ENCODE results near the gene PLEKHA6. TPM values are rescaled to one million over a fixed set of nuclear protein-coding genes. Genes with fewer than 3 reads are reported as not detected.

PLEKHA6 gene
- total and polyA plus RNA-seq, 10 donors = 0.47 to 6.5 (median 2.7) TPM

- no peaks in the 10 kb centered on the region for H3K9me3 ChIP-seq
- H3K27ac ChIP-seq = no peak overlapping the region
- no peak overlapping the region for H3K4me3 ChIP-seq
- 82 to 89% (median 86%) methylated on average over 12 to 13 of the region's 13 CpGs for WGBS, 5 donors
- no peak for TF ChIP-seq POLR2AphosphoS5 (IDR thresholded peaks at IDR 0.05)
- TF ChIP-seq CTCF (IDR thresholded peaks at IDR 0.05 in 8 of 11, conservative IDR thresholded peaks at IDR 0.05 in 3 of 11) = no peak
- no peak for TF ChIP-seq POLR2A (IDR thresholded peaks at IDR 0.05)
- intact Hi-C loops (cut with DNase I; ENCODE audit: low total_unique reads) = no loop called here
- H3K36me3 ChIP-seq = no peaks in the 10 kb centered on the region
- peaks cover 0 to 18% (median 12%) of the 10 kb centered on the region in 6 donors for H3K4me1 ChIP-seq
- DNase-seq = no peak
- no peaks in the 10 kb centered on the region for H3K27me3 ChIP-seq (replicated peaks in 1 of 7)
Measured at GRCh38 chr1:204262506-204263253, 97.0 kb downstream of the PLEKHA6 start.

DNA sequence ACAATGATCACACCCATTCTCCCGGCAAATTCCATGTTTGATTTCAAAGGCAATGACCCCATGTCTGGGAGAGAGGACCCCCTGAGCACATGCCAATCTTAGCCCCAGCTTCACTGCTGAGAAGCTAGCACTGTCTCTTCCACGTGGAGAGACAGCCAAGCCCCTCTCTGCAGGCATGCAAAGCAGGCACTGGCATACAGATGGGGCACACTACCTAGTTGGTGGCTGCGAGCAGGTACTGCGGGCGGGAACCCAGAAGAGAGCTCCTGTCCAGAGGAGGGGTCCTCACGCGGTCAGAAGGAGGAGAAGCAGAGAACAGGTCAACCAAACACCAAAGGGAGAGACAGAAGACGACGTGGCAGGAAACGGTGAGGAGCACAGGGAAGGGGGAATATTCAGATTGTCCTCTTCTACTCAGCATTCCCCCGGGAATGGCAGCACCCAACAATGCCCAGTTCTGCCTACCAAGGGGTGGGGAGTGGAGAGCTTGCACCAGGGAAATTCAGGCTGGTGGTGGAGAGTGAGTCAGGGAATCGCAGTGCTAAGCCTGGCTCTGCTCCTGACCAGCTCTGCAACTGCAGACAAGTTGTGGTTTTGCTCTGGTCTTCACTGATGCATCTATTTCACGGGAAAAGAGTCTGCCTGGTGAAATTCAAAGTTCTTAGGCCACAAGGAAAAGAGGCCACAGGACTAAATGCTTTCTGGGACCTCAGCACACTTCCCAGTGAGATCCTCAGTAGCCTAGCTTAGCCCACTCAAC, 97.8 kb downstream of the PLEKHA6 start:
- Histone ChIP-seq H3K9me3 (no peaks in the 10 kb centered on the region), H3K4me1 (peaks cover 0 to 18% (median 12%) of the 10 kb centered on the region in 6 donors), H3K4me3 (no peak overlapping the region), H3K27me3 (replicated peaks in 1 of 7) (no peaks in the 10 kb centered on the region), H3K27ac (no peak overlapping the region), H3K36me3 (no peaks in the 10 kb centered on the region)
- WGBS, 5 donors = 77 to 90% (median 80%) methylated on average over 13 of the region's 13 CpGs
- no peak for DNase-seq
- no peak for TF ChIP-seq POLR2AphosphoS5 (IDR thresholded peaks at IDR 0.05)
- no peak for TF ChIP-seq CTCF (IDR thresholded peaks at IDR 0.05 in 8 of 11, conservative IDR thresholded peaks at IDR 0.05 in 3 of 11)
- no peak for TF ChIP-seq POLR2A (IDR thresholded peaks at IDR 0.05)
- intact Hi-C loops (cut with DNase I; ENCODE audit: low total_unique reads) = no loop called here

DNA sequence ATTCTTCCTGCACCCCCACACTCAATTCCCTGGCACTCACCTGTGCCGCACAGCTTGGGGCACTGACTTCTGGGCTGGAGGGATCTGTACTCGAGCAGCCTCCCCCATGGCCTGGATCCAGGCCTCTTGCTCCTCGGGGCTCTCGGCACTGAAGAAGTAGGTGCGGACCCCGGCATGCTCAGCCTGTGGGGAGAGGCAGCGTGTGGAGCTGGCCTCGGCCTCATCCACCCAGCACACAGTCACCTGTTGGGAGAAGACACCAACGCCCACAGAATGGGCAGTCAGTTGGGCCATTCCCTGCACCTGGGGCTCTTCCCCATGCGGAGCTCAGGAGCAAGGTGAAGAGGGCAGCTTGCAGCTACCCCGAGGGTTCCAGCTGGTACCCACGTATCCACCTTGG, 98.5 kb downstream of the PLEKHA6 start:
- no peaks in the 10 kb centered on the region for H3K9me3 ChIP-seq
- DNase-seq = no peak
- intact Hi-C loops (cut with DNase I; ENCODE audit: low total_unique reads) = no loop called here
- H3K27me3 ChIP-seq (replicated peaks in 1 of 7) = no peaks in the 10 kb centered on the region
- 81 to 98% (median 92%) methylated on average over 9 to 12 of the region's 12 CpGs for WGBS, 5 donors
- no peak overlapping the region for H3K4me3 ChIP-seq
- H3K27ac ChIP-seq = no peak overlapping the region
- H3K4me1 ChIP-seq = peaks cover 0 to 18% (median 12%) of the 10 kb centered on the region in 6 donors
- TF ChIP-seq CTCF (IDR thresholded peaks at IDR 0.05 in 8 of 11, conservative IDR thresholded peaks at IDR 0.05 in 3 of 11) (no peak), POLR2AphosphoS5 (IDR thresholded peaks at IDR 0.05) (no peak), POLR2A (IDR thresholded peaks at IDR 0.05) (no peak)
- no peaks in the 10 kb centered on the region for H3K36me3 ChIP-seq

DNA sequence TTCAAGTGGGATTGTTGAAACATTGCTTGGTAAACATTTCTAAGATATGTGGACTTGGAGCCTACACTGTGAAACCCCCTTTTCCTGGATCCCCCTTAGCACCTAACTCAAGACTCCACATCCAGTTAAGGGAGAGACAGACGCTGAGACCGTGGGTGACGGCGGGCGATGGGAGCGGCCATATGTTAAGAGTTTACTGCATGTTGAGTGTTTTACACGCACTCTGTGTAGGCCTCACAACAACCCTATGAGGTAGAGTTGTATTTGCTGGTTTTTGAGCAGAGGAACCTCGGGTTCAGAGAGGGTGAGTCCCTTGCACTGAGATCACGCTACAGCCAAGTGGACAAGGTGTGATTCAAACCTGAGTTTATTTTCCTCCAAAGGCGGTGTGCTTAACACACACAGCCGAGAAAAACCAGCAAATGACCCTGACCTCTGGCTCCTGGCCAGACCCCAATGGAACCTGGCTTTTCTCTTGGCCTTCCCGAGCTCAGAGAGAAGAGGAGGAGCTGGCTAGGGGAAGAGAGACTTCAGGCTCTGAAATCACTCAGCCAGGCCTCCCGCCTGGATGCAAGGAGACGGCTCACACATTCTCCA, 99.0 kb downstream of the PLEKHA6 start:
- H3K4me1 ChIP-seq = peaks cover 0 to 16% (median 11%) of the 10 kb centered on the region in 6 donors
- H3K4me3 ChIP-seq = no peak overlapping the region
- H3K36me3 ChIP-seq = no peaks in the 10 kb centered on the region
- no peak for TF ChIP-seq POLR2AphosphoS5 (IDR thresholded peaks at IDR 0.05)
- TF ChIP-seq CTCF (IDR thresholded peaks at IDR 0.05 in 8 of 11, conservative IDR thresholded peaks at IDR 0.05 in 3 of 11) = no peak
- no peak for TF ChIP-seq POLR2A (IDR thresholded peaks at IDR 0.05)
- WGBS, 5 donors = 82 to 94% (median 91%) methylated on average over 12 to 14 of the region's 14 CpGs
- intact Hi-C loops (cut with DNase I; ENCODE audit: low total_unique reads) = no loop called here
- DNase-seq = no peak
- no peaks in the 10 kb centered on the region for H3K27me3 ChIP-seq (replicated peaks in 1 of 7)
- H3K27ac ChIP-seq = no peak overlapping the region
- no peaks in the 10 kb centered on the region for H3K9me3 ChIP-seq
